Lung (tissue), 12 donors: ENCODE measurements around the gene OR10X1. TPM values are rescaled to one million over a fixed set of nuclear protein-coding genes. Genes with fewer than 3 reads are reported as not detected.

Experiments used
- ATAC-seq: fragments of 200-7000 bp; cut with Tn5 transposase; one replicate; pipeline ENCODE4 v1.9.1; 2020; ENCODE audit warnings: moderate number of reproducible peaks; ENCODE audit not compliant: insufficient read depth, low FRiP score
- DNase-seq, 3 donors: peaks; one replicate each; pipeline ENCODE4 v3.0.0-alpha.2; 2013 to 2017
- H3K27ac ChIP-seq, 2 donors: one replicate each; pipeline ENCODE4 v1.5.1; 2013; ENCODE audit warnings: mild to moderate bottlenecking in 2 of 2, moderate library complexity in 2 of 2, control low read depth in 1 of 2, inconsistent platforms in 1 of 2, low read depth in 1 of 2, low read length in 1 of 2
- H3K27me3 ChIP-seq, 3 donors: one replicate each; pipeline ENCODE4 v1.5.1; 2013; ENCODE audit warnings: low read length in 2 of 3; ENCODE audit not compliant: control insufficient read depth in 3 of 3, insufficient read depth in 3 of 3
- H3K36me3 ChIP-seq, 4 donors: one replicate each; pipeline ENCODE4 v1.5.1; 2013; ENCODE audit warnings: low read length in 4 of 4, mild to moderate bottlenecking in 1 of 4, moderate library complexity in 1 of 4; ENCODE audit not compliant: control insufficient read depth in 4 of 4, insufficient read depth in 4 of 4
- H3K4me1 ChIP-seq, 5 donors: one replicate each; pipeline ENCODE4 v1.5.1; 2013; ENCODE audit warnings: low read length in 5 of 5, mild to moderate bottlenecking in 2 of 5, moderate library complexity in 1 of 5; ENCODE audit not compliant: control insufficient read depth in 5 of 5, insufficient read depth in 5 of 5
- H3K4me3 ChIP-seq: one replicate; pipeline ENCODE4 v1.5.1; 2013; ENCODE audit warnings: mild to moderate bottlenecking, control low read depth, moderate library complexity
- H3K9ac ChIP-seq, 2 donors: one replicate each; pipeline ENCODE4 v1.5.1; 2013; ENCODE audit warnings: low read length in 2 of 2, control low read depth in 1 of 2; ENCODE audit not compliant: insufficient read depth in 1 of 2
- H3K9me3 ChIP-seq, 4 donors: one replicate each; pipeline ENCODE4 v1.5.1; 2013; ENCODE audit warnings: low read length in 3 of 4, mild to moderate bottlenecking in 1 of 4, moderate library complexity in 1 of 4; ENCODE audit not compliant: control insufficient read depth in 4 of 4, insufficient read depth in 3 of 4
- WGBS, 2 donors: extraction: QIAGEN DNeasy Blood & Tissue Kit; methylation state at CpG; one replicate each; pipeline ENCODE4 v1.1.7; 2013; 5-methylcytosine and 5-hydroxymethylcytosine counted together
- polyA plus RNA-seq, 2 donors: library from polyadenylated mRNA; stranded (reverse); fragments of 200-250 nt; gene quantifications; one replicate each; pipeline ENCODE4 v1.2.1, GENCODE V29; 2013
- total RNA-seq, 2 donors: library from RNA; depleted of rRNA in 1 of 2; stranded (reverse); fragments of >200 nt in 1 of 2; gene quantifications; one replicate each; pipeline ENCODE4 v1.2.1, GENCODE V29; 2014 to 2021
- TF ChIP-seq, protein P1 (sequence below): IDR thresholded peaks from 2 replicates; pipeline ENCODE4 v1.5.1; 2012; ENCODE audit warnings: mild to moderate bottlenecking; ENCODE audit errors: control extremely low read depth, extremely low read depth
- donor health status: control.
- donor health status: control.
- donor health status: Bipolar disorder and iron deficiency.
- donor health status: healthy.
- donor health status: DM: yes; HTN: yes; CAD: no.

The OR10X1 gene
- total and polyA plus RNA-seq, 4 donors = not detected

- DNase-seq = no peak
- Histone ChIP-seq H3K9me3 (peaks cover 0 to 2% (median 0%) of the 10 kb centered on the region in 4 donors), H3K9ac (no peak overlapping the region), H3K36me3 (no peaks in the 10 kb centered on the region), H3K4me3 (no peak overlapping the region), H3K27me3 (no peaks in the 10 kb centered on the region), H3K4me1 (no peaks in the 10 kb centered on the region), H3K27ac (peak overlapping the region in 1 of 2 donors; percentile 3)
- TF ChIP-seq, protein P1, sequence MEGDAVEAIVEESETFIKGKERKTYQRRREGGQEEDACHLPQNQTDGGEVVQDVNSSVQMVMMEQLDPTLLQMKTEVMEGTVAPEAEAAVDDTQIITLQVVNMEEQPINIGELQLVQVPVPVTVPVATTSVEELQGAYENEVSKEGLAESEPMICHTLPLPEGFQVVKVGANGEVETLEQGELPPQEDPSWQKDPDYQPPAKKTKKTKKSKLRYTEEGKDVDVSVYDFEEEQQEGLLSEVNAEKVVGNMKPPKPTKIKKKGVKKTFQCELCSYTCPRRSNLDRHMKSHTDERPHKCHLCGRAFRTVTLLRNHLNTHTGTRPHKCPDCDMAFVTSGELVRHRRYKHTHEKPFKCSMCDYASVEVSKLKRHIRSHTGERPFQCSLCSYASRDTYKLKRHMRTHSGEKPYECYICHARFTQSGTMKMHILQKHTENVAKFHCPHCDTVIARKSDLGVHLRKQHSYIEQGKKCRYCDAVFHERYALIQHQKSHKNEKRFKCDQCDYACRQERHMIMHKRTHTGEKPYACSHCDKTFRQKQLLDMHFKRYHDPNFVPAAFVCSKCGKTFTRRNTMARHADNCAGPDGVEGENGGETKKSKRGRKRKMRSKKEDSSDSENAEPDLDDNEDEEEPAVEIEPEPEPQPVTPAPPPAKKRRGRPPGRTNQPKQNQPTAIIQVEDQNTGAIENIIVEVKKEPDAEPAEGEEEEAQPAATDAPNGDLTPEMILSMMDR = no peak
- no peak for ATAC-seq
- WGBS, 2 donors = 60 to 69% methylated on average over 1 of the region's 1 CpG
Observed at GRCh38 chr1:158552296-158552695, 27.4 kb downstream of the OR10X1 start.

DNA sequence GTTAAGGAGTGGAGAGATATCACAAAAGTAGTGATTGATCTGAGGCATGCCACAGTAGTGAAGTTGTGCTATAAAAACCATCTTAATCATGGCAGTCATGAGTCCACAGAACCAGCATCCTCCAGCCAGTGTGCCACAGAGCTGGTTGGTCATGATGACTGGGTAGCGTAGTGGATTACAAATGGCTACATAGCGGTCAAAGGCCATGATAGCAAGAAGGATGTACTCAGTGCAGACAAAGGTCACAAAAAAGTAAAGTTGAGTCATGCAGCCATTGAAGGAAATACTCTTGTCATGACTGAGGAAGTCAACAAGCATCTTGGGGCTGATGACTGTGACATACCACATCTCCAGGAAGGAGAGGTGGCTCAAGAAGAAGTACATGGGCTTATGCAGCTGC, 32.2 kb downstream of the OR10X1 start:
- Histone ChIP-seq H3K4me1 (no peaks in the 10 kb centered on the region), H3K27ac (no peak overlapping the region), H3K9me3 (peaks cover 0 to 3% (median 0%) of the 10 kb centered on the region in 4 donors), H3K36me3 (no peaks in the 10 kb centered on the region), H3K4me3 (no peak overlapping the region), H3K27me3 (no peaks in the 10 kb centered on the region), H3K9ac (no peak overlapping the region)
- WGBS, 2 donors = 97 to 98% methylated on average over 2 of the region's 2 CpGs
- ATAC-seq (no peak), DNase-seq (no peak)
- TF ChIP-seq, protein P1 = no peak

- H3K4me1 ChIP-seq = no peaks in the 10 kb centered on the region
- WGBS, 2 donors = 87 to 90% methylated on average over 2 of the region's 2 CpGs
- no peaks in the 10 kb centered on the region for H3K9me3 ChIP-seq
- no peak overlapping the region for H3K9ac ChIP-seq
- DNase-seq = no peak
- H3K27ac ChIP-seq = no peak overlapping the region
- ATAC-seq = no peak
- TF ChIP-seq, protein P1 = no peak
- no peak overlapping the region for H3K4me3 ChIP-seq
- no peaks in the 10 kb centered on the region for H3K27me3 ChIP-seq
- H3K36me3 ChIP-seq = no peaks in the 10 kb centered on the region
Observed at GRCh38 chr1:158537609-158538008, 42.1 kb downstream of the OR10X1 start.

DNA sequence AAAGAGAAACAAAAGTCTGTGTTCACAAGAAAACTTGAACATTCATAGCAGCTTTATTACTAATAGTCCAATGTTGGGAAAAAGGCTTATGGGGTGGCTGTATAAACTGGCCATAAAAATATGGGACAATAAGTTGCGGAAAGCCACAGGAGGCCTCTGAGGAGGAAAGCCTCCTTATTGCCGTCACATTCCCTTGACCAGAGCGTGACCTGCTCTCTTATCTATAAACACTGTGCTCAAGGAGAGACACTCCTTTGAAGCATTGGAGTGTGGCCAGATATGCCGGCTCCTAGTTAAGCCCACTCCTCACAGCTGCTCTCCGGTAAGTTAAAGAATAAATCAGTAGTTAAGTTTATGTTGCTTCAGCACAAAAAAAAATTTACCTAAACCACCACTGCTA, 45.2 kb downstream of the OR10X1 start:
- Histone ChIP-seq H3K27me3 (no peaks in the 10 kb centered on the region), H3K27ac (no peak overlapping the region), H3K4me1 (no peaks in the 10 kb centered on the region), H3K9ac (no peak overlapping the region), H3K4me3 (no peak overlapping the region), H3K36me3 (no peaks in the 10 kb centered on the region), H3K9me3 (no peaks in the 10 kb centered on the region)
- WGBS, 2 donors = 30 to 67% methylated on average over 5 of the region's 5 CpGs
- ATAC-seq (no peak), DNase-seq (peak in 2 of 3 donors; percentile 2 to 39)
- TF ChIP-seq, protein P1 = no peak
